HG03097 (cell line): ENCODE data around the gene PPP4R3B.

Experiments used
- ATAC-seq: cut with Tn5 transposase; IDR thresholded peaks from one replicate; pipeline ENCODE4 v1.9.1; 2021; ENCODE audit not compliant: unreplicated experiment, low FRiP score

Gene PPP4R3B

GRCh38 chr2:55519938-55520885, 97.2 kb downstream of the PPP4R3B start:
- no peak for ATAC-seq

GRCh38 chr2:55518841-55519165, 98.6 kb downstream of the PPP4R3B start:
- peak; percentile 14 for ATAC-seq

GRCh38 chr2:55511508-55512124, 105.8 kb downstream of the PPP4R3B start:
- ATAC-seq, result no peak

- ATAC-seq, result no peak
Measured at GRCh38 chr2:55502590-55503141, 114.8 kb downstream of the PPP4R3B start.

- no peak for ATAC-seq
Measured at GRCh38 chr2:55500025-55500424, 117.4 kb downstream of the PPP4R3B start.

DNA sequence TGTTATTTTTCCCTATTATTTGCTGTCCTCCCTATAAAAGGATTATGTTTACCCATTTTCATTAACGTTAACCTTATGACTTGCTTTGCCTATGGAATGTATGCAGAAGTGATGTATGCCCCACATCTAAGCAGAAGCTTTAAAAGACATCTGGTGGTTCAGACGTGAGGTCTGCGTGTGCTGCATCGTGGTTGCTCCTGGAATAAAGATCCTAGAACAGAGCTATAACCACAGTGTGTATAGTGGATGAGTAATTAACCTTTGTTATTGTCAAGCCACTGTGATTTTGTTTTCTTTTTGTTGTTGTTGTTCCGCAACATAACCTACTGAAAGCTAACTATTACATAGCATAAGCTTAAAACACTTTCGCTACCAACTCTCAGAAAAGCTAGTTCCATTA, 118.8 kb downstream of the PPP4R3B start:
- ATAC-seq, result no peak
